Gastroesophageal sphincter (tissue), 3 donors: ENCODE data around the gene PCYT1B.

Experiments used
- CTCF ChIP-seq, 4 experiments: fragments of 200-600 bp in 2 of 4; fragments of 450-650 bp in 2 of 4; sonication (generic) in 1 of 4; IDR thresholded peaks; one replicate each; pipeline ENCODE4 v1.5.1; 2017 to 2019; ENCODE audit warnings: antibody characterized with exemption in 4 of 4, mild to moderate bottlenecking in 2 of 4, moderate library complexity in 2 of 4
- EP300 ChIP-seq: sonication (generic); formaldehyde crosslinking; IDR thresholded peaks from one replicate; pipeline ENCODE4 v1.6.1; 2017; ENCODE audit warnings: antibody characterized with exemption, mild to moderate bottlenecking
- POLR2A ChIP-seq, 2 donors: fragments of 450-650 bp; IDR thresholded peaks; one replicate each; pipeline ENCODE4 v1.6.1; 2017; ENCODE audit warnings: antibody characterized with exemption in 2 of 2, mild to moderate bottlenecking in 2 of 2, moderate library complexity in 1 of 2
- POLR2AphosphoS5 ChIP-seq: sonication (generic); formaldehyde crosslinking; IDR thresholded peaks from one replicate; pipeline ENCODE4 v1.6.1; 2017; ENCODE audit warnings: antibody characterized with exemption

GRCh38 chrX:24542756-24543155, 104.4 kb downstream of the PCYT1B start:
- TF ChIP-seq CTCF (IDR thresholded peaks at IDR 0.05) (no peak), EP300 (no peak), POLR2AphosphoS5 (no peak), POLR2A (IDR thresholded peaks at IDR 0.05) (no peak)
